Neutrophil (primary cell): ENCODE data around the gene AMER3.

Source experiments
- H3K27ac ChIP-seq: fragments of 200-600 bp; sonication (generic); 2 replicates; pipeline ENCODE4 v1.5.1; 2016; ENCODE audit warnings: mild to moderate bottlenecking, moderate library complexity
- H3K27me3 ChIP-seq: fragments of 200-600 bp; sonication (generic); 2 replicates; pipeline ENCODE4 v1.6.0; 2016; ENCODE audit warnings: mild to moderate bottlenecking
- H3K36me3 ChIP-seq: fragments of 200-600 bp; sonication (generic); 2 replicates; pipeline ENCODE4 v1.5.1; 2017
- H3K4me1 ChIP-seq, 2 experiments: fragments of 200-600 bp in 1 of 2; sonication (generic) in 1 of 2; 1 replicate in 1 of 2; 2 replicates in 1 of 2; pipeline versions ENCODE4 v1.5.1 to v1.6.1; 2013 to 2016; ENCODE audit warnings: low read depth in 1 of 2, low read length in 1 of 2, mild to moderate bottlenecking in 1 of 2, moderate library complexity in 1 of 2; ENCODE audit not compliant: control insufficient read depth in 1 of 2, insufficient read depth in 1 of 2
- H3K4me3 ChIP-seq, 2 experiments: fragments of 200-600 bp in 1 of 2; sonication (generic) in 1 of 2; 1 replicate in 1 of 2; 2 replicates in 1 of 2; pipeline ENCODE4 v1.5.1; 2013 to 2016; ENCODE audit warnings: low read depth in 1 of 2, low read length in 1 of 2, mild to moderate bottlenecking in 1 of 2, moderate library complexity in 1 of 2
- H3K9me3 ChIP-seq: fragments of 200-600 bp; sonication (generic); 2 replicates; pipeline ENCODE4 v1.5.1; 2016
- TF ChIP-seq, protein P1 (sequence below): fragments of 200-600 bp; sonication (generic); IDR thresholded peaks from 2 replicates; pipeline ENCODE4 v1.5.1; 2016; ENCODE audit warnings: antibody characterized with exemption

The AMER3 gene

GRCh38 chr2:130735200-130735599 lies 20.1 kb upstream of the AMER3 start:
- H3K4me3 ChIP-seq, result no peak overlapping the region
- no peaks in the 10 kb centered on the region for H3K36me3 ChIP-seq
- H3K27me3 ChIP-seq, result peaks cover 9% of the 10 kb centered on the region
- TF ChIP-seq, protein P1, sequence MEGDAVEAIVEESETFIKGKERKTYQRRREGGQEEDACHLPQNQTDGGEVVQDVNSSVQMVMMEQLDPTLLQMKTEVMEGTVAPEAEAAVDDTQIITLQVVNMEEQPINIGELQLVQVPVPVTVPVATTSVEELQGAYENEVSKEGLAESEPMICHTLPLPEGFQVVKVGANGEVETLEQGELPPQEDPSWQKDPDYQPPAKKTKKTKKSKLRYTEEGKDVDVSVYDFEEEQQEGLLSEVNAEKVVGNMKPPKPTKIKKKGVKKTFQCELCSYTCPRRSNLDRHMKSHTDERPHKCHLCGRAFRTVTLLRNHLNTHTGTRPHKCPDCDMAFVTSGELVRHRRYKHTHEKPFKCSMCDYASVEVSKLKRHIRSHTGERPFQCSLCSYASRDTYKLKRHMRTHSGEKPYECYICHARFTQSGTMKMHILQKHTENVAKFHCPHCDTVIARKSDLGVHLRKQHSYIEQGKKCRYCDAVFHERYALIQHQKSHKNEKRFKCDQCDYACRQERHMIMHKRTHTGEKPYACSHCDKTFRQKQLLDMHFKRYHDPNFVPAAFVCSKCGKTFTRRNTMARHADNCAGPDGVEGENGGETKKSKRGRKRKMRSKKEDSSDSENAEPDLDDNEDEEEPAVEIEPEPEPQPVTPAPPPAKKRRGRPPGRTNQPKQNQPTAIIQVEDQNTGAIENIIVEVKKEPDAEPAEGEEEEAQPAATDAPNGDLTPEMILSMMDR, result no peak
- H3K27ac ChIP-seq, result no peak overlapping the region
- no peaks in the 10 kb centered on the region for H3K9me3 ChIP-seq
- no peaks in the 10 kb centered on the region for H3K4me1 ChIP-seq

DNA sequence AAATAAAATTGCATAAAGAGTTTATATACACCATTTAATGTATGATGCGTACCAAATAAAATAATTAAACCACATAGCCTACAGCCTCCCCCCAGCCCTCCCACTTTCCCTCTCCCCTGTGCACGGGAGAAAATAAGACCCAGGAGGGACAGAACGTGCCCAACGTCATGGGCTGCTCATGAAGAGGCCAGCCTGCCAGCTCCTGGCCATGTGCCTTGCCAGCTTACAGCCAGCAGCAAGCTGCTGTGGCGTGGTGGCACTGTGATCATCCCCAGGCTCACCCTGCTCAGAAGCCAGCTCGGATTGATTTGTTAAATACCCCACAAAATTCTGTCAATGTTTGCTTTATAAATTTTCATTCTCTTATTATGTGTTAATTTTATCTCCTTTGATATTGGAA lies 18.9 kb upstream of the AMER3 start:
- Histone ChIP-seq H3K27me3 (peaks cover 5% of the 10 kb centered on the region), H3K4me1 (no peaks in the 10 kb centered on the region), H3K27ac (no peak overlapping the region), H3K36me3 (no peaks in the 10 kb centered on the region), H3K9me3 (no peaks in the 10 kb centered on the region), H3K4me3 (no peak overlapping the region)
- TF ChIP-seq, protein P1, result no peak

DNA sequence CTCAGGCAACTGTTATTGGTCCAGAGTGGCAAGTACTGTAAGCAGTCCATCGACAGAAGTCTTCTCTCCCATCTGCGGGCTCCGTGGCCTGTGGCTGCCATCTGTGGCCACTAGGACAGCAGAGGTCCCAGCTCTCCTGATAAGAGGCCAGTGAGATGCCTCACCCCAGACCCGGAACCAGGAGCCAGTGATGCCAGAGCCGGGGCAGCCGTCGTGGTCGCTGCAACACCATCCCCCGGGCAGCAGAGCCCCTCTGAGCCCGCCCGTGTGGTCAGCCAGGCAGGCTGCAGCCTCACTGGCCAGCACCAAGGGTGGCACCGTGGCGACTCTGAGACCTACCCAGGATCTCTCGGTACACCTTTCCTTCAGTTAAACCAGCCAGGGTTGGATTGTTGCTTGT lies 17.7 kb upstream of the AMER3 start:
- Histone ChIP-seq H3K27me3 (peaks cover 13% of the 10 kb centered on the region), H3K4me1 (no peaks in the 10 kb centered on the region)
- TF ChIP-seq, protein P1, result no peak

GRCh38 chr2:130740671-130741070 lies 14.7 kb upstream of the AMER3 start:
- Histone ChIP-seq H3K4me1 (no peaks in the 10 kb centered on the region), H3K36me3 (no peaks in the 10 kb centered on the region), H3K9me3 (no peaks in the 10 kb centered on the region), H3K27ac (no peak overlapping the region), H3K27me3 (peaks cover 33% of the 10 kb centered on the region), H3K4me3 (no peak overlapping the region)
- TF ChIP-seq, protein P1, result no peak

More for the DNA sequence above, 17.7 kb upstream of the AMER3 start:
- H3K27ac ChIP-seq, result no peak overlapping the region
- no peaks in the 10 kb centered on the region for H3K9me3 ChIP-seq
- no peaks in the 10 kb centered on the region for H3K36me3 ChIP-seq
- H3K4me3 ChIP-seq, result no peak overlapping the region

GRCh38 chr2:130743278-130743677 lies 12.1 kb upstream of the AMER3 start:
- no peaks in the 10 kb centered on the region for H3K36me3 ChIP-seq
- H3K4me3 ChIP-seq, result no peak overlapping the region
- peaks cover 38% of the 10 kb centered on the region for H3K27me3 ChIP-seq
- H3K4me1 ChIP-seq, result no peaks in the 10 kb centered on the region
- H3K27ac ChIP-seq, result no peak overlapping the region
- no peaks in the 10 kb centered on the region for H3K9me3 ChIP-seq
- TF ChIP-seq, protein P1, result no peak
